AG04449 (cell line): ENCODE data around the gene SMOC2.

ENCODE experiments used
- CTCF ChIA-PET: fragments of 350-600 bp; formaldehyde crosslinking; extraction: SDS; loops from one replicate; lab custom pipeline; 2021; ENCODE audit warnings: antibody characterized with exemption; lab: Yijun Ruan, JAX
- POLR2A ChIA-PET: fragments of 400-600, 350-600 bp; formaldehyde crosslinking; extraction: SDS; loops from one replicate; lab custom pipeline; 2020; ENCODE audit warnings: antibody characterized with exemption, inconsistent platforms; lab: Yijun Ruan, JAX
- DNase-seq: peaks from one replicate; pipeline ENCODE4 v3.0.0-alpha.2; 2010; ENCODE audit warnings: low read depth, low spot score
- H3K4me3 ChIP-seq: 2 replicates; pipeline ENCODE4 v1.5.1; 2011; ENCODE audit warnings: low read depth, mild to moderate bottlenecking, control low read depth, low read length
- CTCF ChIP-seq: IDR thresholded peaks from one replicate; pipeline ENCODE4 v1.5.1; 2011; ENCODE audit warnings: mild to moderate bottlenecking, moderate library complexity, low read length, control low read depth, inconsistent platforms; ENCODE audit not compliant: insufficient read depth; ENCODE audit errors: missing control alignments

SMOC2 gene

GRCh38 chr6:168428052-168428826, 12.7 kb upstream of the SMOC2 start:
- CTCF ChIA-PET: no interaction called here
- no peak for DNase-seq
- TF ChIP-seq CTCF: no peak
- POLR2A ChIA-PET: no interaction called here
- no peak overlapping the region for H3K4me3 ChIP-seq

GRCh38 chr6:168428863-168429262, 12.1 kb upstream of the SMOC2 start:
- no peak overlapping the region for H3K4me3 ChIP-seq
- ChIA-PET POLR2A (no interaction called here), CTCF (no interaction called here)
- no peak for DNase-seq
- TF ChIP-seq CTCF: no peak

GRCh38 chr6:168432196-168432595, 8.8 kb upstream of the SMOC2 start:
- no peak for TF ChIP-seq CTCF
- CTCF ChIA-PET: no interaction called here
- POLR2A ChIA-PET: no interaction called here
- no peak for DNase-seq
- no peak overlapping the region for H3K4me3 ChIP-seq

- no peak overlapping the region for H3K4me3 ChIP-seq
- TF ChIP-seq CTCF: no peak
- no peak for DNase-seq
- ChIA-PET CTCF (no interaction called here), POLR2A (no interaction called here)
These were observed 7.1 kb upstream of the SMOC2 start for GRCh38 chr6:168433898-168434297.

GRCh38 chr6:168434505-168434904, 6.5 kb upstream of the SMOC2 start:
- ChIA-PET POLR2A (no interaction called here), CTCF (no interaction called here)
- H3K4me3 ChIP-seq: no peak overlapping the region
- DNase-seq: no peak
- TF ChIP-seq CTCF: no peak

GRCh38 chr6:168437751-168438150, 3.2 kb upstream of the SMOC2 start:
- H3K4me3 ChIP-seq: no peak overlapping the region
- TF ChIP-seq CTCF: no peak
- CTCF ChIA-PET: no interaction called here
- DNase-seq: no peak
- POLR2A ChIA-PET: no interaction called here
